NCI-H2107 treated with DMSO at 0.1 percent for 48 hours (cell line): ENCODE measurements around the gene NRL.
A peak's percentile ranks its signal among the peaks of the same experiment; 100 is the strongest.

Source experiments
- DNase-seq: peaks from one replicate; lab custom pipeline; 2025; ENCODE audit not compliant: unreplicated experiment; lab: John Stamatoyannopoulos, UW

Gene NRL

GRCh38 chr14:24083462-24083861 is 31.3 kb downstream of the NRL start:
- DNase-seq: no peak

- no peak for DNase-seq
Observed at GRCh38 chr14:24082411-24083080, 32.2 kb downstream of the NRL start.

- DNase-seq: no peak
Observed at GRCh38 chr14:24081739-24082211, 33.0 kb downstream of the NRL start.

- peak; percentile 63 for DNase-seq
Observed at GRCh38 chr14:24080888-24081738, 33.6 kb downstream of the NRL start.

- no peak for DNase-seq
Observed at GRCh38 chr14:24080142-24080530, 34.6 kb downstream of the NRL start.

GRCh38 chr14:24079491-24080141 is 35.1 kb downstream of the NRL start:
- no peak for DNase-seq

GRCh38 chr14:24078146-24078545 is 36.6 kb downstream of the NRL start:
- peak; percentile 47 for DNase-seq

GRCh38 chr14:24077086-24077485 is 37.7 kb downstream of the NRL start:
- DNase-seq: no peak

- DNase-seq: no peak
Observed at GRCh38 chr14:24076302-24076601, 38.5 kb downstream of the NRL start.

- peak; percentile 26 for DNase-seq
Observed at GRCh38 chr14:24075485-24076301, 39.1 kb downstream of the NRL start.

- no peak for DNase-seq
Observed at GRCh38 chr14:24074625-24075484, 39.9 kb downstream of the NRL start.

GRCh38 chr14:24072881-24073877 is 41.6 kb downstream of the NRL start:
- DNase-seq: no peak

- DNase-seq: no peak
Observed at GRCh38 chr14:24072436-24072835, 42.3 kb downstream of the NRL start.

- no peak for DNase-seq
Observed at GRCh38 chr14:24071836-24072430, 42.8 kb downstream of the NRL start.

GRCh38 chr14:24071144-24071697 is 43.5 kb downstream of the NRL start, which contains the start of gene CPNE6:
CPNE6 (plus strand) TSS chr14:24071562; CDS start chr14:24072937, 1,375 bp downstream.
- DNase-seq: no peak

- DNase-seq: peak; percentile 79
Observed at GRCh38 chr14:24070285-24071143, 44.2 kb downstream of the NRL start.

GRCh38 chr14:24069411-24069735 is 45.4 kb downstream of the NRL start:
- DNase-seq: no peak
